Transverse colon (tissue), 4 donors: ENCODE measurements around the gene VTI1A.

Source experiments
- CTCF ChIP-seq, 5 experiments: fragments of 200-600 bp in 3 of 5; fragments of 450-650 bp in 2 of 5; sonication (generic) in 3 of 5; IDR thresholded peaks; 1 replicate in 2 of 5; 2 replicates in 3 of 5; pipeline ENCODE4 v1.5.1; 2016 to 2017; ENCODE audit warnings: antibody characterized with exemption in 5 of 5, inconsistent platforms in 3 of 5, mild to moderate bottlenecking in 2 of 5, moderate library complexity in 1 of 5
- EP300 ChIP-seq: sonication (generic); formaldehyde crosslinking; IDR thresholded peaks from one replicate; pipeline ENCODE4 v1.6.1; 2017; ENCODE audit warnings: antibody characterized with exemption, low read depth
- POLR2A ChIP-seq: fragments of 450-650 bp; IDR thresholded peaks from one replicate; pipeline ENCODE4 v1.6.1; 2016; ENCODE audit warnings: antibody characterized with exemption, mild to moderate bottlenecking, moderate library complexity
- POLR2AphosphoS5 ChIP-seq, 3 donors: sonication (generic); formaldehyde crosslinking; IDR thresholded peaks; one replicate each; pipeline ENCODE4 v1.6.1; 2016; ENCODE audit warnings: antibody characterized with exemption in 3 of 3

- TF ChIP-seq CTCF (IDR thresholded peaks at IDR 0.05) (no peak), POLR2A (no peak), EP300 (no peak), POLR2AphosphoS5 (IDR thresholded peaks at IDR 0.05) (no peak)
These were observed 385.9 kb downstream of the VTI1A start for GRCh38 chr10:112832959-112833358.
